Peyer's patch (tissue), 4 donors: ENCODE measurements around the gene CHID1.

Experiments
- CTCF ChIP-seq, 6 experiments: fragments of 450-650 bp in 4 of 6; fragments of 200-600 bp in 2 of 6; sonication (generic) in 1 of 6; IDR thresholded peaks; one replicate each; pipeline ENCODE4 v1.5.1; 2017 to 2019; ENCODE audit warnings: antibody characterized with exemption in 6 of 6, mild to moderate bottlenecking in 3 of 6, moderate library complexity in 1 of 6
- POLR2A ChIP-seq, 2 donors: fragments of 450-650 bp; IDR thresholded peaks; one replicate each; pipeline ENCODE4 v1.5.1; 2017; ENCODE audit warnings: antibody characterized with exemption in 2 of 2, mild to moderate bottlenecking in 2 of 2, moderate library complexity in 2 of 2

DNA sequence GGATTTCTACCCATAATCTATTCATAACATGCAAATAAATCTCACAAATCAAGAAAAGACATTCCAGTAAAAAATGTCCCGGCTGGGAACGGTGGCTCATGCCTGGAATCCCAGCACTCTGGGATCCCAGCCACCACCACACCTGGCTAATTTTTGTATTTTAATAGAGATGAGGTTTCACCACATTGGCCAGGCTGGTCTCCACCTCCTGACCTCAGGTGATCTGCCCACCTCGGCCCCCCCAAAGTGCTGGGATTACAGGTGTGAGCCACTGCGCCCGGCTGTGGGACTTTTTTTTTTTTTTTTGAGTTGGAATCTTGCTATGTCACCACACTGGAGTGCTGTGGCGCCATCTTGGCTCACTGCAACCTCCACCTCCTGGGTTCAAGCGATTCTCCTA is 4.7 kb downstream of the CHID1 start:
- TF ChIP-seq POLR2A (IDR thresholded peaks at IDR 0.05): no peak
- TF ChIP-seq CTCF (IDR thresholded peaks at IDR 0.05): no peak
